Neutrophil (primary cell): ENCODE measurements around the gene UIMC1.
"Not testable (repeated sequence)": the region's sequence is repeated elsewhere in the genome, so short reads cannot be mapped to it uniquely, and the experiment has no call there.

ENCODE experiments used
- H3K27ac ChIP-seq: fragments of 200-600 bp; sonication (generic); 2 replicates; pipeline ENCODE4 v1.5.1; 2016; ENCODE audit warnings: mild to moderate bottlenecking, moderate library complexity
- H3K27me3 ChIP-seq: fragments of 200-600 bp; sonication (generic); 2 replicates; pipeline ENCODE4 v1.6.0; 2016; ENCODE audit warnings: mild to moderate bottlenecking
- H3K36me3 ChIP-seq: fragments of 200-600 bp; sonication (generic); 2 replicates; pipeline ENCODE4 v1.5.1; 2017
- H3K4me1 ChIP-seq, 2 experiments: fragments of 200-600 bp in 1 of 2; sonication (generic) in 1 of 2; 1 replicate in 1 of 2; 2 replicates in 1 of 2; pipeline versions ENCODE4 v1.5.1 to v1.6.1; 2013 to 2016; ENCODE audit warnings: low read depth in 1 of 2, low read length in 1 of 2, mild to moderate bottlenecking in 1 of 2, moderate library complexity in 1 of 2; ENCODE audit not compliant: control insufficient read depth in 1 of 2, insufficient read depth in 1 of 2
- H3K4me3 ChIP-seq, 2 experiments: fragments of 200-600 bp in 1 of 2; sonication (generic) in 1 of 2; 1 replicate in 1 of 2; 2 replicates in 1 of 2; pipeline ENCODE4 v1.5.1; 2013 to 2016; ENCODE audit warnings: low read depth in 1 of 2, low read length in 1 of 2, mild to moderate bottlenecking in 1 of 2, moderate library complexity in 1 of 2
- H3K9me3 ChIP-seq: fragments of 200-600 bp; sonication (generic); 2 replicates; pipeline ENCODE4 v1.5.1; 2016
- CTCF ChIP-seq: fragments of 200-600 bp; sonication (generic); IDR thresholded peaks from 2 replicates; pipeline ENCODE4 v1.5.1; 2016; ENCODE audit warnings: antibody characterized with exemption

Gene UIMC1

GRCh38 chr5:177008716-177009115 is 2.1 kb upstream of the UIMC1 start:
- Histone ChIP-seq H3K27ac (peak overlapping the region; percentile 31), H3K27me3 (no peaks in the 10 kb centered on the region), H3K36me3 (no peaks in the 10 kb centered on the region), H3K9me3 (no peaks in the 10 kb centered on the region), H3K4me1 (peaks cover 20 to 21% of the 10 kb centered on the region in 2 experiments), H3K4me3 (no peak overlapping the region)
- TF ChIP-seq CTCF = no peak

- peak overlapping the region; percentile 84 to 97 for H3K4me3 ChIP-seq
Measured at GRCh38 chr5:177005619-177006264, 837 bp downstream of the UIMC1 start.

GRCh38 chr5:177004961-177005360 is 1.6 kb downstream of the UIMC1 start:
- Histone ChIP-seq H3K27ac (peak overlapping the region; percentile 98), H3K4me3 (peak overlapping the region; percentile 84 to 97), H3K36me3 (peaks cover 5% of the 10 kb centered on the region), H3K4me1 (peaks cover 35 to 43% of the 10 kb centered on the region in 2 experiments), H3K9me3 (no peaks in the 10 kb centered on the region), H3K27me3 (no peaks in the 10 kb centered on the region)
- no peak for TF ChIP-seq CTCF

More at GRCh38 chr5:177005619-177006264, 837 bp downstream of the UIMC1 start:
- Histone ChIP-seq H3K36me3 (peaks cover 5% of the 10 kb centered on the region), H3K4me1 (peaks cover 27 to 36% of the 10 kb centered on the region in 2 experiments), H3K9me3 (no peaks in the 10 kb centered on the region), H3K27me3 (no peaks in the 10 kb centered on the region), H3K27ac (peak overlapping the region; percentile 98)
- TF ChIP-seq CTCF = peak; percentile 80

GRCh38 chr5:177003649-177004048 is 2.9 kb downstream of the UIMC1 start:
- H3K27me3 ChIP-seq = no peaks in the 10 kb centered on the region
- no peak overlapping the region for H3K4me3 ChIP-seq
- H3K27ac ChIP-seq = peak overlapping the region; percentile 20
- TF ChIP-seq CTCF = no peak
- H3K4me1 ChIP-seq = peaks cover 46 to 57% of the 10 kb centered on the region in 2 experiments
- no peaks in the 10 kb centered on the region for H3K9me3 ChIP-seq
- H3K36me3 ChIP-seq = peaks cover 5% of the 10 kb centered on the region

- H3K27me3 ChIP-seq, H3K36me3 ChIP-seq, H3K9me3 ChIP-seq: not testable (repeated sequence)
- Histone ChIP-seq H3K27ac (peak overlapping the region; percentile 95), H3K4me1 (peaks cover 76 to 84% of the 10 kb centered on the region in 2 experiments), H3K4me3 (peak overlapping the region in 1 of 2 experiments; percentile 36)
Measured at GRCh38 chr5:176999526-176999925, 7.1 kb downstream of the UIMC1 start.

GRCh38 chr5:176998828-176999227 is 7.8 kb downstream of the UIMC1 start:
- H3K36me3 ChIP-seq = peaks cover 5% of the 10 kb centered on the region
- no peak for TF ChIP-seq CTCF
- H3K27ac ChIP-seq = peak overlapping the region; percentile 95
- H3K27me3 ChIP-seq = no peaks in the 10 kb centered on the region
- H3K9me3 ChIP-seq = no peaks in the 10 kb centered on the region
- H3K4me3 ChIP-seq = no peak overlapping the region
- peaks cover 76 to 84% of the 10 kb centered on the region in 2 experiments for H3K4me1 ChIP-seq
